GM18907 (cell line): Measurements from ENCODE around the gene ZFAND2A.
"Not testable (repeated sequence)": the region's sequence is repeated elsewhere in the genome, so short reads cannot be mapped to it uniquely, and the experiment has no call there.

Source experiments
- ATAC-seq: cut with Tn5 transposase; IDR thresholded peaks from one replicate; pipeline ENCODE4 v1.9.1; 2021; ENCODE audit warnings: mild to moderate bottlenecking, moderate library complexity; ENCODE audit not compliant: unreplicated experiment

ZFAND2A gene

DNA sequence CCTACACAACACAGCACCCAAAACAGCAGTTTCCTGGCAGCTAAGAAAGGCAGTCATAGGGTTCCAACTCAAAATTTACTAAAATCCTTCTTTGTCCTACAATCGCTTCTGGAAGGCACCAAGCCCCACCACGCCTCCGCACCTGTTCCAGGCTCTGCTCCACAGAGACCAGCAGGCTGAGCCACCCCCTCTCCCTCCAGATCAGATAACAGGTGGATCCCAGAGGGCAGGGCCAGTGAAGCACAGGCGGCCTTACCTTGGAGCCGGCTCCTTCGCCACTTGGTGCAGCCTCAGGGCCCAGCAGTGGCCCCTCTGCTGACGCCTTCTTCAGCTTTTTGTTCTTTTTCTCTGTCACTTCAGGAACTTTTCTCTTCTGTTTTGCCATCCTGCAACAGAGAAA is 33.0 kb downstream of the ZFAND2A start:
- ATAC-seq: no peak

- no peak for ATAC-seq
Observed at GRCh38 chr7:1125603-1125969, 34.4 kb downstream of the ZFAND2A start.

DNA sequence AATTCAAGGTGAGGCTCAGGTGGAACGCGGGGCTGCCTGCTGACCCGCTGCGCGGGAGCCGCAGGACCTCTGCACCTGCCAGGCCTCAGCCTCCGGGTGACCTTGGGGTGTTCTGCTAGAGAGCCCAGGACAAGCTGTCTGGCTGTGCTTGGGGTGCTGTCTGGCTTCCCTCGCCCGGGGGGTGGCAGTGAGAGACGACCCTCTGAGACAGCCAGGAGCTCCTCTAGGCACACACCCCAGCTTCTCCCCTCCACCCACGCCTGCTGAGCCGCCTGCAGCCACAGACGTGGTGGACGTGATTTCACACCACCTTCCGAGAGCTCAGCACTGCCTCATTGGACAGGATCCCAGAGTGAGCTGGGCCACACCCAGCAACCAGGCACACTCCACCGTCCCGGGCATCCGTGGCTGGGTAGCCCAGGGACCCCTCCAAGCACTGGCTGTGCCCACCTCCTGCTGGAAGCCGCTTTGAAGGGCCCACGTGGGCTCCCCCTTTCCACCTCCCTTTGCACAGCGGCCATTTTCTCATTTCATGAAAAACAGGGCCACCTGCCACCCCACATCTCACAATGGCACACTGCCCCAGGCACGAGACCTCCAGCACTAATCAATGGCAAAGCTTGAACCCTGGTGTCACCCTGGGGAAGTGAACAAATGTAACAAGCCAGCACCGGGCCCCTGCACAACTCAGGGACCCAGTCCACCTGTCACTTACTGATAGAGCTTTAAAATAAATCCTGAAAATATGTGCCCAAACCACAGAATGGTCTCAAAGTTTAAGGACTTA is 35.0 kb downstream of the ZFAND2A start:
- ATAC-seq: no peak

GRCh38 chr7:1124164-1124563 is 35.8 kb downstream of the ZFAND2A start:
- ATAC-seq: no peak

DNA sequence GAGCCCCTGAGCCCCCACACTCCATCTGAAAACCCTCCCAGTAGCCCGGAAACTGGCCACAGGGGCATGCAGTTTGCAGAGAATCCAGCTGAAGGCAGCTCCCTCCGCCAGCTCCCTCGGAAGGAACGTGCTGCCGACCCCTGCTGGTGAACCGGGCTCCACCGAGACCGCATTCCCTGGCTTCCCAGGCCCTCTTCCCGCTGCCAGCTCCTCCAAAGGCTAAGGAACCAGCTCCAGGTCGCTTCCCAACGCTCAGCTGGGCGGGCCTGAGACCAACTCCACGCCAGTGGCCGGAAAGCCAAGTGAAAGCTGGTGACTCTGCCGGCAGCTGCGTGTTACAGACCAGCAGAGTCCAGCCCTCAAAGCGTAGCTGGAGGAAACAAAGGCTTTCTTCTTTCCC is 36.3 kb downstream of the ZFAND2A start:
- no peak for ATAC-seq

- no peak for ATAC-seq
Observed at GRCh38 chr7:1122832-1123501, 37.0 kb downstream of the ZFAND2A start.

DNA sequence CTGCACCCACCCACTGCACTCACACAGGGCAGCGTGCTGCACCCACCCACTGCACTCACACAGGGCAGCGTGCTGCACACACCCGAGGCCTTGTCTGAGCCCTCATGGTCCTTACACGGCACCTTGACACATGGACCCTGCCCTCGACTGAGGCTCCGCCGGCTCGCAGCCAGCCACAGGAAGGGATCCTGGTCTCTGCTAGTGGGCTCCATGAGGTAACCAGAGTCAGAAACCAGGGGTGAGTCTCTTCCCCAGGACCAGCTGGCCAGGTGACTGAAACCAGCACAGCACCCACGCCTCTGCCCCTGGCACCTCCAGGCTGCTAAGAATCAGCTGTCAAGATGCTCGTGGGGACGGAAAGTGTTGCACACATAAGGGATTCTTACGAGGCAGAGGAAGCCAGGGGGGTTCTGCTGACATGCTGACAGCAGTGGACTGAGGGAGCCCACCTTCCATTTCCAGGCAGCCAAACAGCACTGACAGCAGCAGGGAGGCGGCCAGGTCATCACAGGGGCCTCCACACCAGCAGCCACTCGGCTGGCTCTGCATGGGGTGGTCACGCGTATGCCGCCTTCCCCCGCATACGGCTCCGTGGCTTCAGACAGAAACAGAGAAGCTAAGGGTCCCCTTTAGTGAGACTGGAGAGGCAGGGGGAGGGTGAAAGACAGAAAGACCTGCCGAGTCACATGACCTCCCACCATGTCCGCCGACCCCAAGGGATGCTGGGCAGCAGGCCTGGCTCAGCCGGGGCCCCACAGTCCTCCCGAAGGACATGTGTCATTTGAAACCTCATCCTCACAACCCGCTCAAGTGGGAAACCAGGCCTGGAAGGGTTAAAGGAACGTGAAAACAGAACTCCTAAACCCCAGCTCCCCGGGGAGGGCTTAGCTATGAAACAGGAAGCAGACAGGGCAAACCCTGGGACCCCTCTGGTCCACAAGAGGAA is 37.8 kb downstream of the ZFAND2A start:
- no peak for ATAC-seq

DNA sequence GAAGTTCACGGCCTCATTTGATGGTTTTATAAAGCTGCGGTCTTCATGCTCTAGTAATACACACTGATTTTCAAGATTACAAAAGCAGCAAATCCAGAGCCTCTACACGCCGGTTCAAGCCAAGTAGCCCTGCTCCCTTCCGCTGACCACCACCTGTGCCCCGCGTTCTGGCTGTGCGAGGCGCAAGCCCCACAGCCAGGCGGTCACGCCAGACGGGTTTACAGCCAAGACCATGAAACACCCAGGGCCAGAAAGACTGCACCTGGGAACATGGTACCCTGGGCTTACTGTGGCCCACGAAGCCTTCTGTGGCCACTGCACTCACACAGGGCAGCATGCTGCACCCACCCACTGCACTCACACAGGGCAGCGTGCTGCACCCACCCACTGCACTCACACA is 38.5 kb downstream of the ZFAND2A start:
- ATAC-seq: no peak

GRCh38 chr7:1120791-1121190 is 39.2 kb downstream of the ZFAND2A start:
- no peak for ATAC-seq

DNA sequence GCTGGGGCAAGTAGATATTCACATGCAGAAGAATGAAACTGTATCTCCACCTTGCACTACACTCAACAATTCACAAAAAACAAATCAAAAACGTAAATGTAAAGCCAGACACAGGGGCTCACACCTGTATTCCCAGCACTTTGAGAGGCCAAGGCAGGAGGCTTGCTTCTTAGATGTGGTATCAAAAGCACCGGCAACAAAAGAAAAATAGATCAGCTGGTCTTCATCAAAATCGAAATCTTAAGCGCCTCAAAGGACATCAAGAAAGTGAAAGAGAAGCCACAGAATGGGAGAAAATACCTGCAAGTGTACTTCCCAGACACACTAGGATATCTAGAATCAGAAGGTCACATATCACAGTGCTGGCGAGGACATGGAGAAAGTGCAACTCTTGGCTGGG is 40.8 kb downstream of the ZFAND2A start:
- no peak for ATAC-seq

DNA sequence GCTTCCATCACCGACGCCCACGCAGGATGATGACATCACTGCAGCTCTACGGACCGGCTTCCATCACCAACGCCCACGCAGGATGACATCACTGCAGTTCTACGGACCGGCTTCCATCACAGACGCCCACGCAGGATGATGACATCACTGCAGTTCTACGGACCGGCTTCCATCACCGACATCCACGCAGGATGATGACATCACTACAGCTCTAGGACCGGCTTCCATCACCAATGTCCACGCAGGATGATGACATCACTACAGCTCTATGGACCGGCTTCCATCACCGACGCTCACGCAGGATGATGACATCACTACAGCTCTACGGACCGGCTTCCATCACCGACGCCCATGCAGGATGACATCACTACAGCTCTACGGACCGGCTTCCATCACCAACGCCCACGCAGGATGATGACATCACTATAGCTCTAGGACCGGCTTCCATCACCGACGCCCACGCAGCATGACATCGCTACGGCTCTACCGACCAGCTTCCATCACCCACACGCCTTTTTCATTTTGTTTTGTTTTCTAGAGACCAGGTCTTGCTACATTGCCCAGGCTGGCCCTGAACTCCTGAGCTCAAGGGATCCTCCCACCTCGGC is 42.6 kb downstream of the ZFAND2A start:
- no peak for ATAC-seq

DNA sequence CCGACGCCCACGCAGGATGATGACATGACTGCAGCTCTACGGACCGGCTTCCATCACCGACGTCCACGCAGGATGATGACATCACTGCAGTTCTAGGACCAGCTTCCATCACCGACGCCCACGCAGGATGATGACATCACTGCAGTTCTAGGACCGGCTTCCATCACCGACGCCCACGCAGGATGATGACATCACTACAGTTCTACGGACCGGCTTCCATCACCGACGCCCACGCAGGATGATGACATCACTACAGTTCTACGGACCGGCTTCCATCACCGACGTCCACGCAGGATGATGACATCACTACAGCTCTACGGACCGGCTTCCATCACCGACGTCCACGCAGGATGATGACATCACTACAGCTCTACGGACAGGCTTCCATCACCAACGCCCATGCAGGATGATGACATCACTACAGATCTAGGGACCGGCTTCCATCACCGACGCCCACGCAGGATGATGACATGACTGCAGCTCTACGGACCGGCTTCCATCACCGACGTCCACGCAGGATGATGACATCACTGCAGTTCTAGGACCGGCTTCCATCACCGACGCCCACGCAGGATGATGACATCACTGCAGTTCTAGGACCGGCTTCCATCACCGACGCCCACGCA is 43.5 kb downstream of the ZFAND2A start:
- not testable (repeated sequence) for ATAC-seq

DNA sequence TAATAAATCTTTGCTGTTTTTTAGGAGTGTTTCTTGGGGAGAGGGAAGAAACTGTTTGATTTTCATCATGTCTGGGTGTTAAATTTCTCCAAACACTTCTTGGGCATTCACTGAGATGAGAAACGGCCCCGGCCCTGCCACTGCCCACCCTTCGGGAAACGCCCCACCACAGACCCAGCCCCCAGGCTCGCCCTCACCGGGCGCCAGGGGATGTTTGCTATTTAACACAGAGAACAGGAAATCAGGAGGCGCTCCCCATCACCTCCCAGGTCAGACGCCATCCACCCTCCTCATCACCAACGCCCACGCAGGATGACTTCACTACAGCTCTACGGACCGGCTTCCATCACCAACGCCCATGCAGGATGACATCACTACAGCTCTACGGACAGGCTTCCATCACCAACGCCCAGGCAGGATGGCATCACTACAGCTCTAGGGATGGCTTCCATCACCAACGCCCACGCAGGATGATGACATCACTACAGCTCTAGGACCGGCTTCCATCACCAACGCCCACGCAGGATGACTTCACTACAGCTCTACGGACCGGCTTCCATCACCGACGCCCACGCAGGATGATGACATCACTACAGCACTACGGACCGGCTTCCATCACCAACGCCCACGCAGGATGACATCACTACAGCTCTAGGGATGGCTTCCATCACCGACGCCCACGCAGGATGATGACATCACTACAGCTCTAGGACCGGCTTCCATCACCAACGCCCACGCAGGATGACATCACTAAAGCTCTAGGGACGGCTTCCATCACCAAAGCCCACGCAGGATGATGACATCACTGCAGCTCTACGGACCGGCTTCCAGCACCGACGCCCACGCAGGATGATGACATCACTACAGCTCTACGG is 44.6 kb downstream of the ZFAND2A start:
- not testable (repeated sequence) for ATAC-seq

GRCh38 chr7:1114505-1114904 is 45.5 kb downstream of the ZFAND2A start:
- ATAC-seq: no peak

GRCh38 chr7:1114088-1114487 is 45.9 kb downstream of the ZFAND2A start:
- ATAC-seq: no peak

DNA sequence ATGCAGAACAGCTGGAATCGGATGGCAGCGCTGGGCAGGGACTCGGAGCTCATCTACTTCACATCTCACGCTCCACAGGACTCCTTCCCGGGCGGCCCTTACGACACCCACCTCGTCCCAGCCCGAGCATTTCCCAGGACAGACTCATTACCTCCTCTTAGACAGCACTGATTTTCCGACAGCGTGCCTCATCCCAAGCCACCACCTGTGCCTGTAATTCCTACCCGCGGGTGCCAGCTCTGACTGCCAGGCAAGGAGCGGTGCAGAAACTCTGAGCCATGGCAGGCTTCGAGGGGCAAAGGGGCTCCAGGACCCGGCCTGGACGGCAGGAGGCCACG is 46.5 kb downstream of the ZFAND2A start:
- ATAC-seq: no peak

GRCh38 chr7:1112625-1113547 is 47.1 kb downstream of the ZFAND2A start:
- ATAC-seq: no peak

DNA sequence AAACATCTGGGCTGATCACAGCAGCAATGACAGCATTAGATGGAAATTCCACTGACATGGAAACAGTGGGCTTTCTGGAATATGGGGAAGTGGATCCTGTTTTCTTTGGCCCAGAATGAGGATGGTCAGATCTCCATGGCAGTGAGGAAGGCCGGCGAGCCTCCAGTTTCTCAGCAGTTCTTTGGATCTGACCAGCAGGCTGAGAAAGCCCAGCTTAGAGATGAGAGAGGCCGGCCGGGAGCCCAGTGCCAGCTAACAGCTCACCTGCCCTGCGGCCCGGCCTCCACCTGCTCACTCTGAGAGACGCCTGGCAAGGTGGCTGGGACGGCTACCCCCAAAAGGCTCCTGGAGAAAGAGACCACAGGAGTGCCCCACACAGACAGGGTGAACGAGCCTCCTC is 47.9 kb downstream of the ZFAND2A start:
- no peak for ATAC-seq

GRCh38 chr7:1111156-1111555 is 48.8 kb downstream of the ZFAND2A start:
- no peak for ATAC-seq
